ENCODE measurements around the gene DDX10. TPM values are rescaled to one million over a fixed set of nuclear protein-coding genes. Genes with fewer than 3 reads are reported as not detected.
"Not testable (repeated sequence)": the region's sequence is repeated elsewhere in the genome, so short reads cannot be mapped to it uniquely, and the experiment has no call there.

The DDX10 gene
- polyA plus RNA-seq, 4 donors = 7.3 to 22.0 (median 12.1) TPM

- FAIRE-seq (no peak), DNase-seq (no peak)
- H3K4me3 ChIP-seq (ENCODE audit: low read depth in 1 of 3, low read length in 3 of 3) = no peak overlapping the region
- no peak overlapping the region for H3K27ac ChIP-seq (ENCODE audit: low read depth in 1 of 3, low read length in 2 of 3)
- no peaks in the 10 kb centered on the region for H3K4me1 ChIP-seq (ENCODE audit: control insufficient read depth in 3 of 3, insufficient read depth in 2 of 3, low read depth in 1 of 3, low read length in 2 of 3)
- H3K27me3 ChIP-seq (ENCODE audit: control insufficient read depth in 3 of 3, insufficient read depth in 3 of 3, low read length in 3 of 3) = no peaks in the 10 kb centered on the region
- 90 to 94% (median 92%) methylated on average over 2 of the region's 2 CpGs for WGBS, 3 donors
- H3K9me3 ChIP-seq (ENCODE audit: control insufficient read depth in 2 of 2, insufficient read depth in 1 of 2, low read depth in 1 of 2, low read length in 1 of 2) = no peaks in the 10 kb centered on the region
- H3K36me3 ChIP-seq (ENCODE audit: control insufficient read depth in 3 of 3, insufficient read depth in 2 of 3, low read depth in 1 of 3, low read length in 3 of 3) = no peaks in the 10 kb centered on the region
Measured at GRCh38 chr11:108813086-108813485, 148.2 kb downstream of the DDX10 start.

- Histone ChIP-seq H3K36me3 (ENCODE audit: control insufficient read depth in 3 of 3, insufficient read depth in 2 of 3, low read depth in 1 of 3, low read length in 3 of 3) (no peaks in the 10 kb centered on the region), H3K4me3 (ENCODE audit: low read depth in 1 of 3, low read length in 3 of 3) (no peak overlapping the region), H3K9me3 (ENCODE audit: control insufficient read depth in 2 of 2, insufficient read depth in 1 of 2, low read depth in 1 of 2, low read length in 1 of 2) (no peaks in the 10 kb centered on the region), H3K4me1 (ENCODE audit: control insufficient read depth in 3 of 3, insufficient read depth in 2 of 3, low read depth in 1 of 3, low read length in 2 of 3) (no peaks in the 10 kb centered on the region), H3K27me3 (ENCODE audit: control insufficient read depth in 3 of 3, insufficient read depth in 3 of 3, low read length in 3 of 3) (no peaks in the 10 kb centered on the region), H3K27ac (ENCODE audit: low read depth in 1 of 3, low read length in 2 of 3) (no peak overlapping the region)
- peak in 1 of 2 donors; percentile 11 for DNase-seq
- no peak for FAIRE-seq
- 92 to 96% (median 93%) methylated on average over 5 of the region's 5 CpGs for WGBS, 3 donors
Measured at GRCh38 chr11:108817976-108818375, 153.1 kb downstream of the DDX10 start.

- no peaks in the 10 kb centered on the region for H3K9me3 ChIP-seq (ENCODE audit: control insufficient read depth in 2 of 2, insufficient read depth in 1 of 2, low read depth in 1 of 2, low read length in 1 of 2)
- H3K36me3 ChIP-seq (ENCODE audit: control insufficient read depth in 3 of 3, insufficient read depth in 2 of 3, low read depth in 1 of 3, low read length in 3 of 3) = no peaks in the 10 kb centered on the region
- FAIRE-seq (no peak), DNase-seq (no peak)
- 73 to 89% (median 81%) methylated on average over 1 of the region's 1 CpG for WGBS, 3 donors
- no peaks in the 10 kb centered on the region for H3K27me3 ChIP-seq (ENCODE audit: control insufficient read depth in 3 of 3, insufficient read depth in 3 of 3, low read length in 3 of 3)
- no peak overlapping the region for H3K27ac ChIP-seq (ENCODE audit: low read depth in 1 of 3, low read length in 2 of 3)
- no peaks in the 10 kb centered on the region for H3K4me1 ChIP-seq (ENCODE audit: control insufficient read depth in 3 of 3, insufficient read depth in 2 of 3, low read depth in 1 of 3, low read length in 2 of 3)
- no peak overlapping the region for H3K4me3 ChIP-seq (ENCODE audit: low read depth in 1 of 3, low read length in 3 of 3)
Measured at GRCh38 chr11:108818971-108819370, 154.1 kb downstream of the DDX10 start.

- Histone ChIP-seq H3K27me3 (ENCODE audit: control insufficient read depth in 3 of 3, insufficient read depth in 3 of 3, low read length in 3 of 3) (no peaks in the 10 kb centered on the region), H3K4me1 (ENCODE audit: control insufficient read depth in 3 of 3, insufficient read depth in 2 of 3, low read depth in 1 of 3, low read length in 2 of 3) (no peaks in the 10 kb centered on the region), H3K27ac (ENCODE audit: low read depth in 1 of 3, low read length in 2 of 3) (no peak overlapping the region), H3K4me3 (ENCODE audit: low read depth in 1 of 3, low read length in 3 of 3) (no peak overlapping the region), H3K36me3 (ENCODE audit: control insufficient read depth in 3 of 3, insufficient read depth in 2 of 3, low read depth in 1 of 3, low read length in 3 of 3) (no peaks in the 10 kb centered on the region), H3K9me3 (ENCODE audit: control insufficient read depth in 2 of 2, insufficient read depth in 1 of 2, low read depth in 1 of 2, low read length in 1 of 2) (no peaks in the 10 kb centered on the region)
- no peak for DNase-seq
- FAIRE-seq = no peak
- WGBS, 3 donors = 94 to 100% (median 97%) methylated on average over 2 of the region's 2 CpGs
Measured at GRCh38 chr11:108819957-108820356, 155.1 kb downstream of the DDX10 start.

DNA sequence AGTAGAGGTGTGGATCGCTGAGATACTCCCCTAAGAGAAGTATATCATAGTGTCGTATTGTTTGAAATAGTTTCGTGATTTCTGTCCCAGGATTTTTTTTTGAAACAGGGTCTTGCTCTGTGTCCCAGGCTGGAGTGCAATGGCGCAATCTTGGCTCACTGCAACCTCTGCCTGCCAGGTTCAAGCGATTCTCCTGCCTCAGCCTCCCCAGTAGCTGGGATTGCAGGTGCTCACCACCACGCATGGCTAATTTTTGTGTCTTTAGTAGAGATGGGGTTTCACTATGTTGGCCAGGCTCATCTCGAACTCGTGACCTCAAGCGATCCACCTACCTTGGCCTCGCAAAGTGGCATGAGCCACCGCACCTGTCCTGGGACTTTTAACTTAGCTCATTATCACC is 159.1 kb downstream of the DDX10 start:
- not testable (repeated sequence) for FAIRE-seq; H3K9me3 ChIP-seq (ENCODE audit: control insufficient read depth in 2 of 2, insufficient read depth in 1 of 2, low read depth in 1 of 2, low read length in 1 of 2); H3K4me1 ChIP-seq (ENCODE audit: control insufficient read depth in 3 of 3, insufficient read depth in 2 of 3, low read depth in 1 of 3, low read length in 2 of 3); H3K27me3 ChIP-seq (ENCODE audit: control insufficient read depth in 3 of 3, insufficient read depth in 3 of 3, low read length in 3 of 3); H3K4me3 ChIP-seq (ENCODE audit: low read depth in 1 of 3, low read length in 3 of 3); DNase-seq; H3K36me3 ChIP-seq (ENCODE audit: control insufficient read depth in 3 of 3, insufficient read depth in 2 of 3, low read depth in 1 of 3, low read length in 3 of 3); H3K27ac ChIP-seq (ENCODE audit: low read depth in 1 of 3, low read length in 2 of 3)
- WGBS, 3 donors = 97 to 99% (median 99%) methylated on average over 11 of the region's 11 CpGs

DNA sequence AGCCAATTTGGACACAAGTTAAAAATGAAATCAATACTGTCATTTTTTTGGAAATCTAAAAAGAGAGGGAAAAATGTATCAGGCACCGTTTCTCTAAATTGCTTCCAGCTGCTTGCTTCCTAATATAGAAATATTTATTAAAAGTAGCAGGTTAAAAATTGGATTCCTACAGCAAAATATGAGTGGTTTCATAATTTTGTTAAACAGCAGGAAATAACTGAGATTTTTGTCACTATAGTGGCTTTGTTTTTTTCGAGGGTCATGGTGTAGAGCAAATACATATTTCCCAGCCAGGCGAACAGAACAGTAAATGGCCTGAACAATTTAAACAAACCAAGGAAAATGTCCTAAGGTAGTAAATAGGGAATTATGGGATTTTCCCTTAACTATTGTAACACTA is 159.7 kb downstream of the DDX10 start:
- Histone ChIP-seq H3K4me1 (ENCODE audit: control insufficient read depth in 3 of 3, insufficient read depth in 2 of 3, low read depth in 1 of 3, low read length in 2 of 3) (no peaks in the 10 kb centered on the region), H3K27me3 (ENCODE audit: control insufficient read depth in 3 of 3, insufficient read depth in 3 of 3, low read length in 3 of 3) (no peaks in the 10 kb centered on the region), H3K9me3 (ENCODE audit: control insufficient read depth in 2 of 2, insufficient read depth in 1 of 2, low read depth in 1 of 2, low read length in 1 of 2) (peaks cover 0 to 2% of the 10 kb centered on the region in 2 donors), H3K27ac (ENCODE audit: low read depth in 1 of 3, low read length in 2 of 3) (no peak overlapping the region), H3K36me3 (ENCODE audit: control insufficient read depth in 3 of 3, insufficient read depth in 2 of 3, low read depth in 1 of 3, low read length in 3 of 3) (no peaks in the 10 kb centered on the region), H3K4me3 (ENCODE audit: low read depth in 1 of 3, low read length in 3 of 3) (no peak overlapping the region)
- WGBS, 3 donors = 71 to 96% (median 90%) methylated on average over 3 of the region's 3 CpGs
- no peak for DNase-seq
- FAIRE-seq = no peak

- FAIRE-seq (no peak), DNase-seq (no peak)
- Histone ChIP-seq H3K9me3 (ENCODE audit: control insufficient read depth in 2 of 2, insufficient read depth in 1 of 2, low read depth in 1 of 2, low read length in 1 of 2) (peaks cover 0 to 2% of the 10 kb centered on the region in 2 donors), H3K27me3 (ENCODE audit: control insufficient read depth in 3 of 3, insufficient read depth in 3 of 3, low read length in 3 of 3) (no peaks in the 10 kb centered on the region), H3K36me3 (ENCODE audit: control insufficient read depth in 3 of 3, insufficient read depth in 2 of 3, low read depth in 1 of 3, low read length in 3 of 3) (no peaks in the 10 kb centered on the region), H3K27ac (ENCODE audit: low read depth in 1 of 3, low read length in 2 of 3) (no peak overlapping the region), H3K4me3 (ENCODE audit: low read depth in 1 of 3, low read length in 3 of 3) (no peak overlapping the region), H3K4me1 (ENCODE audit: control insufficient read depth in 3 of 3, insufficient read depth in 2 of 3, low read depth in 1 of 3, low read length in 2 of 3) (no peaks in the 10 kb centered on the region)
- WGBS, 3 donors = 90 to 96% (median 93%) methylated on average over 1 of the region's 1 CpG
Measured at GRCh38 chr11:108825381-108825780, 160.5 kb downstream of the DDX10 start.

GRCh38 chr11:108826136-108826535 is 161.3 kb downstream of the DDX10 start:
- H3K4me1 ChIP-seq (ENCODE audit: control insufficient read depth in 3 of 3, insufficient read depth in 2 of 3, low read depth in 1 of 3, low read length in 2 of 3) = no peaks in the 10 kb centered on the region
- H3K27me3 ChIP-seq (ENCODE audit: control insufficient read depth in 3 of 3, insufficient read depth in 3 of 3, low read length in 3 of 3) = no peaks in the 10 kb centered on the region
- H3K4me3 ChIP-seq (ENCODE audit: low read depth in 1 of 3, low read length in 3 of 3) = no peak overlapping the region
- no peak overlapping the region for H3K27ac ChIP-seq (ENCODE audit: low read depth in 1 of 3, low read length in 2 of 3)
- DNase-seq = no peak
- H3K9me3 ChIP-seq (ENCODE audit: control insufficient read depth in 2 of 2, insufficient read depth in 1 of 2, low read depth in 1 of 2, low read length in 1 of 2) = peaks cover 0 to 2% of the 10 kb centered on the region in 2 donors
- WGBS, 3 donors = 77 to 90% (median 88%) methylated on average over 2 of the region's 2 CpGs
- FAIRE-seq = no peak
- H3K36me3 ChIP-seq (ENCODE audit: control insufficient read depth in 3 of 3, insufficient read depth in 2 of 3, low read depth in 1 of 3, low read length in 3 of 3) = no peaks in the 10 kb centered on the region

DNA sequence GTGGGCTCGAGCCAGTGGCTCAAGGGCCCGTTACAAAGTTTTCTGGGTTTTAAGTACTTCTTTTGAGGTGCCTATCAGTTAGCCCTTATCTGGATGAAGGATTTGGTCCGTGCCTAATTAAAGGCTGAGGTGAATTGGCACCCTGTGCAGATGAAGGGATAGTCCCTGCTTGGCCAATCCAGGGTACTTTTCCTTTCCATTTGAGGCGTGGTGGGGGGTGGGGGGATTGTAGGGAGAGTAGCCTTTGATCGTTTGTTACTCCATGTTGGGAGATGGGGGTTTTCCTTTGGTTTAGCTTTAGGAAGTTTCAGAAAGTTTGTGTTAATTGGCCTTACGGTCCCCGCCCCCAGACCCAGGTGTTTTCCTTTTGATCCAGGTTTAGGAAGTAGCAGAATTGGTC is 170.8 kb downstream of the DDX10 start:
- no peaks in the 10 kb centered on the region for H3K4me1 ChIP-seq (ENCODE audit: control insufficient read depth in 3 of 3, insufficient read depth in 2 of 3, low read depth in 1 of 3, low read length in 2 of 3)
- H3K36me3 ChIP-seq (ENCODE audit: control insufficient read depth in 3 of 3, insufficient read depth in 2 of 3, low read depth in 1 of 3, low read length in 3 of 3) = peaks cover 0 to 2% (median 0%) of the 10 kb centered on the region in 3 donors
- DNase-seq = no peak
- no peak for FAIRE-seq
- WGBS, 3 donors = 77 to 86% (median 81%) methylated on average over 7 of the region's 7 CpGs
- no peak overlapping the region for H3K4me3 ChIP-seq (ENCODE audit: low read depth in 1 of 3, low read length in 3 of 3)
- no peaks in the 10 kb centered on the region for H3K27me3 ChIP-seq (ENCODE audit: control insufficient read depth in 3 of 3, insufficient read depth in 3 of 3, low read length in 3 of 3)
- no peak overlapping the region for H3K27ac ChIP-seq (ENCODE audit: low read depth in 1 of 3, low read length in 2 of 3)
- H3K9me3 ChIP-seq (ENCODE audit: control insufficient read depth in 2 of 2, insufficient read depth in 1 of 2, low read depth in 1 of 2, low read length in 1 of 2) = no peaks in the 10 kb centered on the region
